ENCODE data around the gene FBXL20.
A peak's percentile ranks its signal among the peaks of the same experiment; 100 is the strongest.
"Not testable (repeated sequence)": the region's sequence is repeated elsewhere in the genome, so short reads cannot be mapped to it uniquely, and the experiment has no call there.

Gene FBXL20

DNA sequence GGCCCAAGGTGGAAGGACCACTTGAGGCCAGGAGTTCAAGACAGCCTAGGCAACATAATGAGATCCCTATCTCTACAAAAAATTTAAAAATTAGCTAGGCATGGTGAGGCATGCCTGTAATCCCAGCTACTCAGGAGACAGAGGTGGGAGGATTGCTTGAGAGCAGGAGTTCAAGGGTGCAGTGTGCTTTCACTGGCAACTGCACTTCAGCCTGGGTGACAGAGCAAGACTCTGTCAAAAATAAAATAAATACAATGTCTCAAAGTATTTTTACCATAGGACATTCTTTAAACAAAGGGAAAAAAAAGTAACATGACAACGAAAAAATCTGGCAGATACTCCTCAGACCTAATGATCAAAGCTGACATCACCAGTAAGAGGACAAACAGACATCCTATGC, 72.6 kb downstream of the FBXL20 start:
- DNase-seq: no peak

DNA sequence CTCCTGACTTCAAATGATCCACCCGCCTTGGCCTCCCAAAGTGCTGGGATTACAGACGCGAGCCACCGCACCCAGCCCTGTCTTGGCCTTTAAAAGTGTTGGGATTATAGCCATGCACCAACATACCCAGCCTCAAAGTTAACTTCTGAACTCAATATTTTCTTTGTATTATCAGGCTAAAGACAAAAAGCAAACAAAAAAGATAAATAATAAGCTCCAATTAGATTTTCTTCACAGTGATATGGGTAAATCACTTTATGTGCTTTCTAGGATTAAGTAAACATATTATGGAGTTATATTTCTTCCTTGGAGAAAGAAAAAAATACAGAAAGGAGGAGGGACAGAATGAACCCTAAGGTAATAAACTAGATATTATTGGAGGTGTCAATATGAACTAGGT, 74.3 kb downstream of the FBXL20 start:
- no peak for DNase-seq

DNA sequence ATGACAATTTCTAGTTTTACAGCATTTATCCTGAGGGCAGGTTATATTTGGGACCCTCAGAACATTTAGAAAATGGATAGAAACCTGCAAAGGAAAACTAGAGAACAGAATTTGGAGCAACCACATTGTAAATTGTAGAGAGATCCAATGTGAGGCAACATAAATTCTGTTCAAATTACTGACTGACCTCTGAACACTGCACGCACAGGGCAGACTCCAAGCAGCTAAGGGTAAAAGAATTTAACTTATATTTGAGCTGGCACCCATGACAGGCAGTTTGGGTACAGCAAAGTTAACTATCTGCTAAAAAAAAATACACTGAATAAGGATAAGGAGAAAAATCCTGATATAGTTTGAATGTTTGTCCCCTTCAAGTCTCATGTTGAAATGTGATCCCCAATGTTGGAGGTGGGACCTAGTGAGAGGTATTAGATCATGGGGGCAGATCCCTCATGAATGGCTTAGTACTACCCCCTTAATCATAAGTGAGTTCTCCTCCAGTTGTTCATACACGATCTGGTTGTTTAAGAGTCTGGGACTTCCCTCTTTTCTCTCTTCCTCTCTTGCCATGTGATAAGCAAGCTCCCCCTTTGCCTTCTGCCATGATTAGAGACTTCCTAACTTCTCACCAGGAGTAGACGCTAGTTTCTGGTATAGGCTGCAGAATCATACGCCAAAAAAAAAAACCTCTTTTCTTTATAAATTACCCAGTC, 75.7 kb downstream of the FBXL20 start:
- peak; percentile 68 to 88 (median 81) for DNase-seq

DNA sequence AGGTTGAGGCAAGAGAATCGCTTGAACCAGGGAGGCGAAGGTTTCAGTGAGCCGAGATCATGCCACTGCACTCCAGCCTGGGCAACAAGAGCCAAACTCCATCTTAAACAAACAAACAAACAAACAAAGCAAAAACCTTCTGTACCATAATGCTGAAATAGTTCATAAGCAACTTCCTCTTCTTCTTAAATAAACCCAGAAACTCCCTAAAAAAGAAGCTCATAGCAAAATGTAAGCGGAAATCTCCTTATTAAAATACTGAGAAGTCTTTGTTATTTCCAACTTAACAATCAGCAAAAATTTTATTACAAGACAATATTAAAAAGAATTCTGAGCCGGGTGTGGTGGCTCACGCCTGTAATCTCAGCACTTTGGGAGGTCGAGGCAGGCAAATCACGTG, 82.8 kb downstream of the FBXL20 start:
- peak in 2 of 4 experiments; percentile 59 to 64 for DNase-seq

DNA sequence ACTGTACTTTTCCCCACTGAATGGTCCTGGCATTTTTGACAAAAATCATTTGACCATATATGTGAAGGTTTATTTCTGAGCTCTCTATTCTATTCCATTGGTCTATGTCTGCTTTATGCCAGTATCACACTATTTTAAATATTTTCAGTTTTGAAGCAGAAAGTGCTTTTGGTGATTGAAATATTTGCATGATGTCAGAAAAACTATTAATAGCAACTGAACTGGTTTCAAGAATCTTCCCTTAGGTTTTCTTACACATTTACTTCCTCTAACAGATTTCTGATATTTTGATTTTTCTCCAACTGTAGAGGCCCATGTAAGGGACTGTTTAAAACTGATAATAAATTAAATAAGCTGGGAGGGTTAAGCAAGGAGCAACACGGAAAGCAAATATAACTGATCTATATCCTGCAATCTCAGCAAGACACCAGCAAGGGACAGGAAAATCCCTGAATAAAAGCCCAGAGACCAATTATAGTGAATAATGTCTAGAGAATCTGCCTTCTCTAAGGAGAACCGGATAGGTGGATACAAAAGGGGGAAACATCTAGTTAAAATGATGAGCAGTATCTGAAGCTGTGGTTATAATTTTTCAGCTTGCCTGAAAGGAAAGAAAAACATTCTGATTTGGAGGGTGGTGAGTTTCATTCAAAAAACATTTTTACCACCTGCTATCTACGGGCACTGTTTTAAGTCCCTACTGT, 94.8 kb downstream of the FBXL20 start:
- DNase-seq: peak in 2 of 4 experiments; percentile 51 to 53

DNA sequence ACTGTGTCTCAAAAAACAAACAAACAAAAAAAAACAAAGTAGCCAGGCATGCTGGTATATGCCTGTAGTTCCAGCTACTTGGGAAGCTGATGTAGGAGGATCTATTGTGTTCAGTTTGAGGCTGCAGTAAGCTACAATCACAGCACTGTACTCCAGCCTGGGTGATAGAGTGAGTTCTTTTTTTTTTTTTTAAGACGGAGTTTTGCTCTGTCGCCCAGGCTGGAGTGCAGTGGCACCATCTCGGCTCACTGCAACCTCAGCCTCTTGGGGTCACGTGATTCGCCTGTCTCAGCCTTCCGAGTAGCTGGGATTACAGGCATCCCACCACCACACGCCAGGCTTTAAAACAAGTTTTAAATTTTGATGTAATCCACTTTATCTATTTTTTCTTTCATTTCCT, 95.4 kb downstream of the FBXL20 start:
- no peak for DNase-seq

DNA sequence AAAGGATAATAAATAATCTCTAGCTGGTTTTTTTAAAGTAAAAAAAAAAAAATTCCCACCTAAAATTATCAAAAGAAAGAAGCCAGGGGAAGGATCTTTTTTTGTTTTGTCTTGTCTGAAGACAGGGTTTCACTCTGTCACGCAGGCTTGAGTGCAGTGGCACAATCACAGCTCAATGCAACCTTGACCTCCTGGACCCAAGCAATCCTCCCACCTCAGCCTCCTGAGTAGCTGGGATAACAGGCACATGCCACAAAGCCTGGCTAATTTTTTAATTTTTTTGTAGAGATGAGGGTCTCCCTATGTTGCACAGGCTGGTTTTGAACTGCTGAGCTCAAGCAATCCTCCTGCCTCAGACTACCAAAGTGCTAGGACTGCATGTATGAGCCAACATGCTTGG, 97.2 kb downstream of the FBXL20 start:
- no peak for DNase-seq

DNA sequence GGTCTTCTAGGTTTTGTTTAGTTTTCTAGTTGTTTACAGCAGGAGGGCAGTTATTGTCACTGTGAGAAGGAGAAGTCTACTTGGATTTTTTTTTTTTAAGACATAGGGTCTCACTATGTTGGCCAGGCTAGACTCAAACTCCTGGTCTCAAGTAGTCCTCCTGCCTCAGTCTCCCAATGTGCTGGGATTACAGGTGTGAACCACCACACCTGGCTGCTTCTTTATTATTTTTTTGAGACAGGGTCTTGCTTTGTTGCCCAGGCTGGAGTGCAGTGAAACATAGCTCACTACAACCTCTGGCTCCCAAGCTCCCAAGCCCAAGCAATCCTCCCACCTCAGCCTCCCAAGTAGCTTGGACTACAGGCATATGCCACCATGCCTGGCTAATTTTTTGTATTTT, 107.4 kb downstream of the FBXL20 start:
- no peak for DNase-seq

DNA sequence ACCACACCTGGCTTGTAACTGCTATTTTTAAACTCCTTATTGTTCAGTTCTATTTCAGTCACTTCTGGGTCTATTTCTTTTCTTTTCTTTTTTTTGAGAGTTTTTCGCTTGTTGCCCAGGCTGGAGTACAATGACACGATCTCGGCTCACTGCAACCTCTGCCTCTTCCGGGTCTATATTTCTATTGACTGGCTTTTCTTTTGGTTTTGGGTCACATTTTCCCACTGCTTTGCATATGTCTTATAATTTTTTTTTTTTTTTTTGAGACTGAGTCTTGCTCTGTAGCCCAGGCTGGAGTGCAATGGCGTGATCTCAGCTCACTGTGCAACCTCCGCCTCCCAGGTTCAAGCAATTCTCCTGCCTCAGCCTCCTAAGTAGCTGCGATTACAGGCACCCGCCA, 108.9 kb downstream of the FBXL20 start:
- DNase-seq: not testable (repeated sequence)

DNA sequence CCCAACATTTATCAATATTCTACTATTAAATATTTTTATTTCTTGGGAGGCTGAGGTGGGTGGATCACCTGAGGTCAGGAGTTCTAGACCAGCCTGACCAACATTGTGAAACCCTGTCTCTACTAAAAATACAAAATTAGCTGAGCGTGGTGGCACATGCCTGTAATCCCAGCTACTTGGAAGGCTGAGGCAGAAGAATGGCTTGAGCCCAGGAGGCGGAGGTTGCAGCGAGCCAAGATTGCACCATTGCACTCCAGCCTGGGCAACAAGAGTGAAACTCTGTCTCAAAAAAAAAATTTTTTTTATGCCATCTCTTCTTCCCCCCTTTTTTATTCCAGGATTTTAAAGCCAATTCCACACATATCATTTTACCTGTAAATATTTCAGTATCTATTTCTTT, 114.9 kb downstream of the FBXL20 start:
- DNase-seq: not testable (repeated sequence)

DNA sequence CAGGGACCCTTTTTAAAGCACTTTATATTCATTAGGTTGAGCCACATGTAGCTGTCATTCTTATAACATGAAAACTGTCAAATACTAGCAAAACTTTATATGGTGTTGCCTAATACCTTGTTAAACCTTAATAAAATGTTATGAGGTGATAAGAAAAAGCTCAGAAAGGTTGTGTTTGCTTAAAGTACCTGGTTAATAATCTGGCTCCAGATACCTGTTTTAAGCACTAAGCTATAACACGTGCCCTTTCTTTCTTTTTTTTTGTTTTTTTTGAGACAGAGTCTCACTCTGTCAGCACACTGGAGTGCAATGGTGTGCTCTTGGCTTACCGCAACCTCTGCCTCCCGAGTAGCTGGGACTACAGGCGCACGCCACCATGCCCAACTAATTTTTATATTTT, 116.7 kb downstream of the FBXL20 start:
- no peak for DNase-seq

DNA sequence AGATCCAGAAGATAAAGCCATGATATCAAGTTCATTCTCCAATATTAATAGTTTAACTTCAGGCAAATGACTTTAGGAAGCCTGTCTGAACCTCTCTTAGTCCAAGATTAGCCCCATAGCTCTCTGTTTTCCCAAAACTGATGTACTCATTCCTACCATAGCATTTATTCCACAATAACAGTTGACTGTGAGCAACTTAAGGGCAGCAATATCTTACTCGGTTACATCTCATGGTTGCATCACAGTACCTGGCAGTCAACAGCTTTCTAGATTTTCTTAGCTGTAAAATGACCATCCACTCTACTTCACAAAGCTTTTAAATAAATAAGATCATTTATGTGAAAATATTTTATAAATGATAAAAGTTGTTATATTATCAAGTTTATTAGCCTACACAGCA, 117.5 kb downstream of the FBXL20 start:
- DNase-seq: no peak

DNA sequence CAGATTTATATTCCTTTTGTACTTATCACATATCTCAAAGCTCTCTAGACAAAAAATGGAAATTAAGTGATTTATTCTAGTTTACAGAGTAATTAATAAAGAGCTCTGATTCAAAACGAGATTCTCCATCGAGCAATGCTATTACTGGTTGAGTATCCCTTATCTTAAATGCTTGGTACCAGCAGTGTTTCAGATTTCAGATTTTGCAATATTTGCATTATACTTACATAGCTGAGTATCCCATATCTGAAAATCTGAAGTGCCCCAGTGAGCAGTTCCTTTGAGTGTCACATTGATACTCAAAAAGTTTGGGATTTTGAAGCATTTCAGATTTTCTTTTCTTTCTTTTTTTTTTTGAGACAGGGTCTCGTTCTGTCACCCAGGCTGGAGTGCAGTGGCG, 118.3 kb downstream of the FBXL20 start:
- DNase-seq: no peak

DNA sequence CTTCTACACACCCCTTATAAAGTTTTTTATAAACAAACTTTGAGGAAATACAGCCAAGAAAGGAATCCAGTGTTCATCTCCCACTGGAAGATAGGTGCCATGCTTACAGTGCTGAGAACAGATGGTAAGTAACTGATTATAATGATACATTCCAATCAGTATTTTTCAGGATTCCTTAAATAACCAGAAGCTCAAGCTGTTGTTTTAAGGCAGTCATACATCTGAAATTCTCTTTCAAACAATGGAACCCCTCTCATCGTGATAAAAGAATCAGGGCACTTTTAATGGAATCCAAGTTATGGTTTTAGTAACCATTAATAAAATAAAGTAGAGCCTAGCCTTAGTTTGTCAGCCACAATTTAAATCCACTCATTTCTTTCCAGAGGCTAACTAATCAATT, 119.6 kb downstream of the FBXL20 start:
- no peak for DNase-seq

DNA sequence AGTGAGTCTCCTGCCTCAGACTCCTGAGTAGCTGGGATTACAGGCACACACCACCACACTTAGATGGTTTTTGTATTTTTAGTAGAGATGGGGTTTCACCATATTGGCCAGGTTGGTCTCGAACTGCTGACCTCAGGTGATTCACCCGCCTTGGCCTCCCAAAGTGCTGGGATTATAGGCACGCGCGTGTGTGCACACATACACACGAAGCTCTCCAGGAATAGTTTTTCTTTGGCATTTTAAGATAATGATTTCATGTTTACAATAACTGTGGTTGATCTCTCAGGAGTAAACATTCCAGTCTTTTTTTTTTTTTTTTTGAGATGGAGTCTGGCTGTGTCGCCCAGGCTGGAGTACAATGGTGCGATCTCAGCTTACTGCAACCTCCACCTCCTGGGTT, 123.2 kb downstream of the FBXL20 start:
- DNase-seq: not testable (repeated sequence)

DNA sequence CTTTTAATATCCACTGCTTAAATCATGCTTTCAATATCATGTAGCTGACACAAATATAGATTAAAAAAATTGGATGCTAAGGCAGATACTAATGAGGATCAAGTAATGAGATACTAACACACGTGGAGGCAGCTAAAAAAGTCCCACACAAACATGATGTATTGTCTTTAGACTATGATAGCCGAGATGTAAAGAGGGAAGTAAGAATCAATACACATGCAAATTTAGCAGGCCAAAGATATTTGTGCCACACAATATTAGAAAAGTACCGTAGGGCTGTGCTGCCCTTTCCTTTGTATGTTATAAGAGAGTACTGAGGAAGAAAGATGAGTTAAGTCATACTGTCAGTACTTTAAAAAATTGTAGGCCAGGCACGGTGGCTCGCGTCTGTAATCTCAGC, 124.3 kb downstream of the FBXL20 start:
- DNase-seq: no peak

DNA sequence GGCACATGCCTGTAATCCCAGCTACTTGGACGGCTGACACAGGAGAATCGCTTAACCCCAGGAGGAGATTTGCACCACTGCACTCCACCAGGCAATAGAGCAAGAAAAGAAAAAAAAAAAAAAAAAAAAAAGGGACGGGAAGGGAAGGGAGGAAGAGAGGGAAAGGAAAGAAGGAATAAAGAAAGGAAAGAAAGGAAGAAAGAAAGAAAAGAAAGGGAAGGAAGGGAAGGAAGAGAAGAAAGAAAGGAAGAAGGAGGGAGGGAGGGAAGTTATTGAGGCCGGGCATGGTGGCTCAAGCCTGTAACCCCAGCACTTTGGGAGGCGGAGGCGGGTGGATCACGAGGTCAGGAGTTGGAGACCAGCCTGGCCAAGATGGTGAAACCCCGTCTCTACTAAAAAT, 125.3 kb downstream of the FBXL20 start:
- DNase-seq: no peak

DNA sequence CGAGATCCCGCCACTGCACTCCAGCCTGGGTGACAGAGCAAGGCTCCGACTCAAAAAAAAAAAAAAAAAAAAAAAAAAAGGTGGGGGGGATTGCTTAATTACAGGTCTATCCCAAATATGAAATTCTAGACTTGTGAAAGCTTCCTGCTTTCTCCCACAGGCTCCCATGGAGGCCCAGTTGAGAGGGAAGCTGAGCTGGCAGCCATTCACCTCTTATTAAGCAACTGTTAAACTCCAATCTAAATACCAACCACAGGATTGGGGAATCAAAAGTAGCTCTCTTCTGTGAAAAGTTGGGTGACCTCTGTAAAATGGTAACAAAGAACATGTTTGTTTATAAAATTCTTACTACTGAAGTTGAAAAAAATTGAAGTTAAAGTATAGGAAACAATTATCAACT, 129.9 kb downstream of the FBXL20 start:
- peak; percentile 2 to 16 (median 12) for DNase-seq

DNA sequence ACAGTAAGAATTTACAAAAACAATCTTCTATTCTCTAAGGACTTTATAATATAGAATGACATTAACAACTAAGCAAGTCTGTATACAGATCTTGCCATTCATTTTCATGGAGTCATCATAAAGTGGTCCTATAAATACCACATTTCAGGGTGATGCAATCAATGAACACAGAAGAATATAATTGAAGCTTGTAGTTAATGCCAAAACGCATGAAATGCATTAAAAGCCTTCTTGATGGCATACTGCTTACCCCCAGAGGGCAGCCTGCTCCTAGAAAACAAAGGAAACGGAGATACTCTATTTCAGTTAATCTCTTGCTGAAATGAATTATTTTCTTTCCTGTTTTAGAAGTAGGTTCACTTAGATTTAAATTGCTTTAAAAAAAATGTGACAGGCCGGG, 130.5 kb downstream of the FBXL20 start:
- peak; percentile 42 to 72 (median 70) for DNase-seq

DNA sequence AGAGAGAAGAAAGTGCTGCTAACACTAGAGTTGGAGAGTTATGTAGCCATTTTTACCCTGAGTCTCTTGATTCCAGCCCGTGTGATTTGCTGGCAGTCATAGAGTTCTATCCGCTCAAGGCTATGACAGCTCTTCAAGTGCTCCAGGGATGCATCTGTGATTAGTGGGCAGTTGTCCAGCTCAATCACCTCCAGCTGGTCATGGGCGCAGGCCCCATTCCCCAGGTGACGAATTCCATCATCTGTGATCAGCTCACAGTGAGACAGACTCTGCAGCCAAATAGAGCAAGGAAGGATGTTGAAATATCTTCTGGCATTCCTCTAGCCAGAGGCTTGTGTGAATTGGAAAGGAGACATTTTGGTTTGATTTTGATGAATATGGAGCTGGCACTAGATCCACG, 137.3 kb downstream of the FBXL20 start:
- DNase-seq: no peak

DNA sequence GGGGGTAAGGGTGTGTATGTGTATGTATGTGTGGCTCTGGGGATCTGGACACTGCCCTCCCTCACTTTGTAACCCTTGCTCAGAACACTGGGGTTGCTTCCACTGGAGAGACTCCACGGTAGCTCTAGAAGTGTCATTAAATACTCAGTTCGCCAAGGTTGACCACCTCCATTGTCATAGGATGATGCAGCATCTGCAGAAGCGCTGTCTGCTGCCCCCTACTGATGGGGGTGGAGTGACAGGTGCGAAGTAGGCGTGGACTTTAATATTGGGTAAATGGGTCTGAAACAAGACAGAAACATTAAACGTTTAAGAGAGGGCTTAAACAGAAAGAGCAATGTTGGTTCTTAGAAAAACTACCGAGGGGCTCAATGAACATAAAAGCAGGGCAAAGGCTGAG, 140.1 kb downstream of the FBXL20 start:
- peak in 2 of 4 experiments; percentile 8 to 29 for DNase-seq

DNA sequence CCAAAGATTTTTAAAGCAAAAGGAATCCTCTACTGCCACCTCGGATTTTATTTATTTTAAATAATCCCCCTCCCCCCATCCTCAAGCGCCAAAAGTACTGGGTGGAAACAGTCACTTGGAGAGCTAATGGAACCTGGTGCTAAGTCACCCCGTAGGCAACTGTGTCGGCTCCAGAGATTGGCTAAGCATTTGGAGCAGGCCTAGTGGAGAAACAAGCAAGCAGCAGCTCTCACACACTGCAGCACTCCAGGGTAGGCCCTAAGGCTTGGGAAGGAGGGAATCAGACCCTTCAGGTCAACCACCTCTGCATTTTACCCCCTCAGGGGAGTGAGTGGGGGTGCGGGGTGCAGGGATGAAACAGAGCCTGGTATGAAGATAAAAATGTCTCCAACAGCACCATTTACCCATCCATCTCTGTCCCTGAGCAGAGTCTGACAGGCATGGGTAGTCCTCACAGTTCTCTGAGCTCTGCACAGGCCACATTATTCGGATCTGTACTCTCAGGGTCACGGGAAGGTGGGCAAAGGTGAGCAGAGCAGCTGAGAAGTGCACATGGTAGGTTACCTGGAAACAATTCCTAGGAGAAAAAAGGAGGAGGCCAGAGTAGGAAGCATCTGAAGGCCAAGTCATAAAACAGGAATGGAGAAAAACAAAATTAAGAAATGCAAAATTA, 148.5 kb downstream of the FBXL20 start:
- DNase-seq: no peak

DNA sequence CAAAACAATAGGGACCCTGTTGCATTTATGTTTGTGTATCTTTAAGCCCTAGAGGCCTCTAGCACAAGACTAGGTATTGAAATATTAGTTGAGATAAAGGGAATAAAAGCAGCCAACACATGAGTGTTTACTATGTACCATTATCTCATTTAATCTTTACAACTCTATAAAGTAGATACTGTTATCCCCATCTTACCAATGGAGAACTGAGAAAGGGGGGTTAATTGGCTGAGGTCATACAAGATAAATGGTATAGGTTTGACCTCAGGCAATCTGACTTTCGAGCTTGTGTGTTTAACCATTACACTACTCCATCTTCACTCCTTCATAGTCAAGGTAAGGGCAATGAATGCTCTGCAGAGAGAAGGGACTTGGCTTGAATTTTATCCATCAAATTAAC, 149.4 kb downstream of the FBXL20 start:
- no peak for DNase-seq

DNA sequence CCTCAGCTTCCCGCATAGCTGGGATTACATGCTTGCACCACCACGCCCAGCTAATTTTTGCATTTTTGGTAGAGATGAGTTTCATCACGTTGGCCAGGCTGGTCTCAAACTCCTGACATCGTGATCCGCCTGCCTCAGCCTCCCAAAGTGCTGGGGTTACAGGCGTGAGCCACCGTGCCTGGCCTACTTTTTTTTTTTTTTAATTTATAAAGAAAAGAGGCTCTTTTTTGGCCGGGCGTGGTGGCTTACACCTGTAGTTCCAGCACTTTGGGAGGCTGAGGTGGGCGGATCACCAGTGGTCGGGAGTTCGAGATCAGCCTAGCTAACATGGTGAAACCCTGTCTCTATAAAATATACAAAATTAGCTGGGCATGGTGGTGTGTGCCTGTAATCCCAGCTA, 151.3 kb downstream of the FBXL20 start:
- DNase-seq: not testable (repeated sequence)

Data from suppressor macrophage (primary cell).